Measurements from ENCODE around the gene RASL11B. TPM values are rescaled to one million over a fixed set of nuclear protein-coding genes. Genes with fewer than 3 reads are reported as not detected.

RASL11B gene
- total RNA-seq, 1 experiment from 2014 or later: 30.0 TPM

GRCh38 chr4:52874948-52875347 lies 12.8 kb downstream of the RASL11B start:
- peaks cover 9% of the 10 kb centered on the region for H3K4me1 ChIP-seq (ENCODE audit: insufficient read depth, low read length)
- no peak overlapping the region for H2BK120ac ChIP-seq (ENCODE audit: low read depth, low read length, poor library complexity, severe bottlenecking)
- no peak overlapping the region for H2BK12ac ChIP-seq (ENCODE audit: insufficient read length, low read depth, low read length)
- Mint-ChIP-seq H3K27me3 (ENCODE audit: low read depth) (peaks cover 5% of the 10 kb centered on the region), H3K9me3 (no peaks in the 10 kb centered on the region; a peak in 1 of 5 replicates), H3K4me3 (no peak overlapping the region), H3K36me3 (ENCODE audit: insufficient read depth in 1 of 3, low read depth in 3 of 3) (peaks cover 0 to 10% (median 1%) of the 10 kb centered on the region in 3 experiments; a peak in 5 of 7 replicates), H3K27ac (no peak overlapping the region), H3K4me1 (peaks cover 56 to 65% of the 10 kb centered on the region in 2 experiments)
- no peak overlapping the region for H2BK15ac ChIP-seq (ENCODE audit: low read depth, low read length)
- H3K79me1 ChIP-seq (ENCODE audit: insufficient read depth, low read depth, low read length, poor library complexity, severe bottlenecking): no peaks in the 10 kb centered on the region
- no peak overlapping the region for H3K27ac ChIP-seq (ENCODE audit: insufficient read length, low read depth, low read length)
- no peak overlapping the region for H3K4ac ChIP-seq (ENCODE audit: low read depth, low read length)
- no peak for DNase-seq
- WGBS (ENCODE audit: extremely low coverage, insufficient read length, low lambda C conversion rate): no CpG with 5 or more reads among the region's 5 CpGs
- no peak overlapping the region for H3K4me2 ChIP-seq (ENCODE audit: insufficient read depth, insufficient read length, low read length)
- no peak overlapping the region for H3T11ph ChIP-seq (ENCODE audit: low read length)
- no peak overlapping the region for H4K91ac ChIP-seq (ENCODE audit: insufficient read length, low read depth, low read length)
- no peak overlapping the region for H4K5ac ChIP-seq (ENCODE audit: insufficient read length, low read depth, low read length)
- no peaks in the 10 kb centered on the region for H4K20me1 ChIP-seq (ENCODE audit: control insufficient read depth, insufficient read depth, insufficient read length)
- no peak overlapping the region for H2AK5ac ChIP-seq (ENCODE audit: insufficient read length, low read length)
- H3K9me3 ChIP-seq (ENCODE audit: control insufficient read depth, low read depth, low read length): no peaks in the 10 kb centered on the region
- no peaks in the 10 kb centered on the region for H3K27me3 ChIP-seq (ENCODE audit: insufficient read depth, low read length)
- no peaks in the 10 kb centered on the region for H3K23me2 ChIP-seq (ENCODE audit: insufficient read length, low read depth, low read length, poor library complexity, severe bottlenecking)
- no peak overlapping the region for H3K18ac ChIP-seq (ENCODE audit: insufficient read length, low read depth, low read length)
- H2BK20ac ChIP-seq (ENCODE audit: low read depth, low read length, poor library complexity, severe bottlenecking): no peak overlapping the region
- H3K23ac ChIP-seq (ENCODE audit: insufficient read length, low read depth, low read length): no peak overlapping the region
- no peak overlapping the region for H2BK5ac ChIP-seq (ENCODE audit: insufficient read length, low read length)
- H4K8ac ChIP-seq (replicated peaks; ENCODE audit: insufficient read length, low read depth, low read length): no peak overlapping the region
- no peaks in the 10 kb centered on the region for H3K79me2 ChIP-seq (ENCODE audit: insufficient read depth, low read length)
- no peak overlapping the region for H3K56ac ChIP-seq (ENCODE audit: insufficient read length, low read depth, low read length)
- no peak for TF ChIP-seq CTCF (conservative IDR thresholded peaks at IDR 0.05)
- H3K14ac ChIP-seq (ENCODE audit: insufficient read depth, low read length): no peak overlapping the region
- H3K9ac ChIP-seq (ENCODE audit: extremely low read depth, insufficient read length, low read length): no peak overlapping the region
- no peak overlapping the region for H2AFZ ChIP-seq (ENCODE audit: low read length)

All from H9 (cell line).